HG03575 (cell line): ENCODE data around the gene ACSF3.

Experiments
- ATAC-seq: cut with Tn5 transposase; IDR thresholded peaks from one replicate; pipeline ENCODE4 v1.9.1; 2021; ENCODE audit not compliant: unreplicated experiment, insufficient number of reproducible peaks, low FRiP score; ENCODE audit errors: extremely low read depth

Gene ACSF3

GRCh38 chr16:89118361-89119165 is 24.9 kb downstream of the ACSF3 start:
- no peak for ATAC-seq

- ATAC-seq = no peak
Measured at GRCh38 chr16:89119166-89119621, 25.5 kb downstream of the ACSF3 start.

- no peak for ATAC-seq
Measured at GRCh38 chr16:89119661-89120141, 26.0 kb downstream of the ACSF3 start.

GRCh38 chr16:89120281-89120680 is 26.6 kb downstream of the ACSF3 start:
- no peak for ATAC-seq

GRCh38 chr16:89120921-89121351 is 27.3 kb downstream of the ACSF3 start:
- no peak for ATAC-seq

- ATAC-seq = no peak
Measured at GRCh38 chr16:89121691-89122321, 28.2 kb downstream of the ACSF3 start.

GRCh38 chr16:89122322-89122851 is 28.7 kb downstream of the ACSF3 start:
- ATAC-seq = no peak

- ATAC-seq = no peak
Measured at GRCh38 chr16:89123001-89123830, 29.6 kb downstream of the ACSF3 start.

GRCh38 chr16:89123831-89124100 is 30.1 kb downstream of the ACSF3 start:
- ATAC-seq = no peak

GRCh38 chr16:89129378-89129777 is 35.7 kb downstream of the ACSF3 start:
- ATAC-seq = no peak

- ATAC-seq = no peak
Measured at GRCh38 chr16:89130448-89130847, 36.8 kb downstream of the ACSF3 start.

GRCh38 chr16:89131783-89132182 is 38.1 kb downstream of the ACSF3 start:
- ATAC-seq = no peak

- ATAC-seq = no peak
Measured at GRCh38 chr16:89132194-89133005, 38.7 kb downstream of the ACSF3 start.

GRCh38 chr16:89133457-89134127 is 39.9 kb downstream of the ACSF3 start:
- no peak for ATAC-seq

- no peak for ATAC-seq
Measured at GRCh38 chr16:89134269-89134668, 40.6 kb downstream of the ACSF3 start.

GRCh38 chr16:89135166-89135565 is 41.5 kb downstream of the ACSF3 start:
- ATAC-seq = no peak

- no peak for ATAC-seq
Measured at GRCh38 chr16:89135971-89136765, 42.5 kb downstream of the ACSF3 start.
